Adrenal gland (tissue), 12 donors: ENCODE measurements around the gene KCP. TPM values are rescaled to one million over a fixed set of nuclear protein-coding genes. Genes with fewer than 3 reads are reported as not detected.

Experiments used
- DNase-seq, 7 donors: peaks; one replicate each; pipeline ENCODE4 v3.0.0-alpha.2; 2019 to 2020
- H3K27ac ChIP-seq, 5 donors: fragments of 200-600 bp; sonication (generic) in 4 of 5; 1 replicate in 3 of 5; 2 replicates in 2 of 5; pipeline versions ENCODE4 v1.5.1 to v1.8.0; 2016 to 2020; ENCODE audit warnings: mild to moderate bottlenecking in 1 of 5
- H3K27me3 ChIP-seq: fragments of 200-600 bp; 2 replicates; pipeline ENCODE4 v1.8.0; 2021
- H3K36me3 ChIP-seq, 2 donors: fragments of 200-600 bp; replicated peaks in 1 of 2; 1 replicate in 1 of 2; 2 replicates in 1 of 2; pipeline versions ENCODE4 v1.5.1 to v1.8.0; 2018 to 2022
- H3K4me1 ChIP-seq, 2 donors: fragments of 200-600 bp; replicated peaks in 1 of 2; 1 replicate in 1 of 2; 2 replicates in 1 of 2; pipeline versions ENCODE4 v1.5.1 to v1.8.0; 2018 to 2021
- H3K4me3 ChIP-seq, 4 donors: fragments of 200-600 bp; sonication (generic) in 3 of 4; one replicate each; pipeline ENCODE4 v1.5.1; 2016 to 2018
- H3K9me3 ChIP-seq, 3 donors: fragments of 200-600 bp; sonication (generic) in 1 of 3; replicated peaks in 1 of 3; 1 replicate in 2 of 3; 2 replicates in 1 of 3; pipeline versions ENCODE4 v1.5.1 to v1.8.0; 2016 to 2021
- POLR2A ChIP-seq, 2 donors: fragments of 450-650 bp; IDR thresholded peaks; one replicate each; pipeline ENCODE4 v1.6.1; 2017; ENCODE audit warnings: antibody characterized with exemption in 2 of 2, mild to moderate bottlenecking in 2 of 2, moderate library complexity in 1 of 2
- WGBS, 4 donors: extraction: QIAGEN DNeasy Blood & Tissue Kit in 2 of 4; methylation state at CpG; one replicate each; pipeline versions ENCODE4 v1.1.5 to v1.1.7; 2013 to 2017; 5-methylcytosine and 5-hydroxymethylcytosine counted together
- intact Hi-C, 2 donors: fragments of 100-400 bp; cut with DNase I; formaldehyde crosslinking; loops; one replicate each; pipeline versions ENCODE4 v1.14.1 to v1.15.0; 2022 to 2023
- polyA plus RNA-seq, 3 donors: library from polyadenylated mRNA; stranded (reverse); fragments of 200-250 nt in 2 of 3; fragments of 350-450 nt in 1 of 3; fragmentation: Illumina TruSeq in 1 of 3; extraction: RNeasy Lipid Tissue Mini Kit (QIAGEN cat#74804) in 1 of 3; gene quantifications; one replicate each; pipeline ENCODE4 v1.2.3, GENCODE V29; 2013 to 2014
- total RNA-seq, 9 donors: library from RNA; depleted of rRNA in 4 of 9; stranded (reverse); fragments of >200 nt in 4 of 9; fragments of 120-200 nt in 1 of 9; fragmentation: NEBNext Ultra II Directional in 1 of 9; extraction: Animal tissue kit (Norgen Biotek cat#: 25700) in 1 of 9; gene quantifications; one replicate each; pipeline versions ENCODE4 v1.1.0 to v1.2.4, GENCODE V29; 2013 to 2023
- TF ChIP-seq, protein P1 (sequence below), 6 experiments: fragments of 450-650 bp in 4 of 6; fragments of 200-600 bp in 2 of 6; sonication (generic) in 1 of 6; IDR thresholded peaks; 1 replicate in 5 of 6; 2 replicates in 1 of 6; pipeline versions ENCODE4 v1.5.1 to v1.8.0; 2016 to 2021; ENCODE audit warnings: antibody characterized with exemption in 6 of 6, mild to moderate bottlenecking in 2 of 6, moderate library complexity in 1 of 6
- donor health status: healthy with polysubstance abuse.
- donor health status: Bipolar disorder and iron deficiency.
- donor health status: DM: yes; HTN: yes; CAD: no.
- donor health status: DM: no; HTN: no; CAD: no.
- donor health status: DM: no; HTN: no; CAD: no.
- donor health status: DM: yes; HTN: yes; CAD: no.

The KCP gene
- total and polyA plus RNA-seq, 12 donors, result 0.11 to 8.0 (median 0.37) TPM; not detected in 3

DNA sequence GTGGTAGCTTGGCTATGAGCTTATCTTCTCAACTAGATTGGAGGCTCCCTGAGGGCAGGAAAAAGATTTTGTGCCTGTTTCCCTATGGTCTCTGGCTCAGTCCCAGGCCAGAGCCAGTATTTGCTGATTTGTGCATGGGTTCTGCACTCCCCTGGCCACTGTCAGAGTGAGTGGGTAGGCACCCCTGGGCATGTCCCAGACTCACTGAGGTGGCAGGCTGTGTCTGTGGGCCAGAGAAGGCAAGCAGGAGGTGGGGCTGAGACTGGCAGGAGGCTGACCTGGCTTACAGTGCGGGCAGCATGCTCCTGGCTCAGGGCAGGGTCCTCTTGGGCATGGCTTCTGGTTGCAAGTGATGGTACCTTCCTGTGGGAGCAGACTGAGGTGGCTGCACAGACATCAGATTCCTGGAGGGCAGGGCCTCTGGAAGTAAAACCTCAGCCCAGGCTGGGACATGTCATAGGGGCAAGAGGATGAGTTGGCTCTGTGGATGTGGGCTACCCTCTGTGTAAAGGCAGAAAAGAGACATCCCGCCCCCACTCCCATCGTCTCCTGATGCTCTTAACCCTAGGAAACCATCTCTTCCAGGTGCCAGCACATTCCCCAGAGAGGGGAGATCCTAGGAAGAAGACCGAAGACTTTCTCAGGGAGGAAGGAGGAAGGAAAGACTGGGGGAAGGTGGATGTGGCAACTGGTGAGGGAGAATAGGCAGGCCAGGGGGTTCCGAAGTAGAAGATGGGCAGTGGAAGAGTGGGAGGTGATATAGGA is 4.3 kb downstream of the KCP start:
- TF ChIP-seq POLR2A (IDR thresholded peaks at IDR 0.05), result no peak
- TF ChIP-seq, protein P1, sequence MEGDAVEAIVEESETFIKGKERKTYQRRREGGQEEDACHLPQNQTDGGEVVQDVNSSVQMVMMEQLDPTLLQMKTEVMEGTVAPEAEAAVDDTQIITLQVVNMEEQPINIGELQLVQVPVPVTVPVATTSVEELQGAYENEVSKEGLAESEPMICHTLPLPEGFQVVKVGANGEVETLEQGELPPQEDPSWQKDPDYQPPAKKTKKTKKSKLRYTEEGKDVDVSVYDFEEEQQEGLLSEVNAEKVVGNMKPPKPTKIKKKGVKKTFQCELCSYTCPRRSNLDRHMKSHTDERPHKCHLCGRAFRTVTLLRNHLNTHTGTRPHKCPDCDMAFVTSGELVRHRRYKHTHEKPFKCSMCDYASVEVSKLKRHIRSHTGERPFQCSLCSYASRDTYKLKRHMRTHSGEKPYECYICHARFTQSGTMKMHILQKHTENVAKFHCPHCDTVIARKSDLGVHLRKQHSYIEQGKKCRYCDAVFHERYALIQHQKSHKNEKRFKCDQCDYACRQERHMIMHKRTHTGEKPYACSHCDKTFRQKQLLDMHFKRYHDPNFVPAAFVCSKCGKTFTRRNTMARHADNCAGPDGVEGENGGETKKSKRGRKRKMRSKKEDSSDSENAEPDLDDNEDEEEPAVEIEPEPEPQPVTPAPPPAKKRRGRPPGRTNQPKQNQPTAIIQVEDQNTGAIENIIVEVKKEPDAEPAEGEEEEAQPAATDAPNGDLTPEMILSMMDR (IDR thresholded peaks at IDR 0.05), result no peak
- peaks cover 12% of the 10 kb centered on the region for H3K27me3 ChIP-seq
- no peaks in the 10 kb centered on the region for H3K4me1 ChIP-seq
- H3K9me3 ChIP-seq, result no peaks in the 10 kb centered on the region
- H3K27ac ChIP-seq, result no peak overlapping the region
- DNase-seq, result no peak
- intact Hi-C loops, result loop anchor here (2.0 to 5.0 kb wide), 2 partner anchors 185 to 191 kb away; no protein-coding TSS in a partner anchor
- no peaks in the 10 kb centered on the region for H3K36me3 ChIP-seq
- no peak overlapping the region for H3K4me3 ChIP-seq
- 76 to 86% (median 76%) methylated on average over 4 to 5 of the region's 5 CpGs for WGBS, 4 donors

DNA sequence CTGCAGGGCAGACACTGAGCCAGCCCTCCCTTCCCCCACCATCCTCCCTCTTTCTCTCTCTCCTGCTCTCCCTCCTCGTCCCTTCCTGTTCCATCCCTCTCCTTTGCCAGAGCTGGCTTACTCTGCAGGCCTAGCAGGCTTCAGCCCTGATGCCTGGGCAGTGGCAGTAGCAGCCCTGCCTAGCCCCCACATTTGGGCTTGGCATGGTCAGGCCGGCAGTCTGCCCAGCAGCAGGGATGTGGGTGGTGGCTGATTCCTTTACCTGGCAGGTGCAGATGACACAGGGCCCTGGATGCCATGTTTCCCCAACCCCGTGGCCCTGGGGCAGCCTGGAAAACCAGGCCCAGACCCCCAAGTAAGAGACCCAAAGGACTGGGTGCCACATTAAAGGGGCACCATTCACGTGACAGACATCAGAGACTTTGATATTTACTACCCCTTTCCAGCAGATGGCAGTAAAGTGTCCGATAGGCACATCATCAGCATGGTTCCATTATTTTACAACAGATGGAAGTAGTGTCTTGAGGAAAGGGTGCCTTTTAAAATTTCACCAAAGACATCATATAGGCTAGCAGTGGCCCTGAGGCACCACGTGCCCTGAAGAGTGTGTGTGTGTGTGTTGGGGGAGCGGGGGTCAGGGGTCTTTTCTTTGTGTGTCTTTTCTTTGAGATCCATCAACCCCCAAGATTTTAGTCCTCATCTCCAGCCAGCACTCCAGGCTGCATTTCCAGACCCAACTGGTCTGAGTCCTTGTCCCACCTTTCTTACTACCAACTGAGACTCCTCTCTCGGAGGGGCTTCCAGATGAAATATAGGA is 5.9 kb downstream of the KCP start:
- Histone ChIP-seq H3K4me1 (no peaks in the 10 kb centered on the region), H3K9me3 (peaks cover 0 to 7% (median 0%) of the 10 kb centered on the region in 3 donors), H3K36me3 (no peaks in the 10 kb centered on the region), H3K27me3 (peaks cover 4% of the 10 kb centered on the region), H3K4me3 (no peak overlapping the region), H3K27ac (no peak overlapping the region)
- DNase-seq, result no peak
- TF ChIP-seq, protein P1 (IDR thresholded peaks at IDR 0.05), result peak; percentile 51 to 77 (median 66)
- TF ChIP-seq POLR2A (IDR thresholded peaks at IDR 0.05), result no peak
- 30 to 37% (median 33%) methylated on average over 8 of the region's 8 CpGs for WGBS, 4 donors
- intact Hi-C loops, result loop anchor here in 1 of 2 donors (5.0 kb wide), 1 partner anchor 193 kb away; no protein-coding TSS in a partner anchor

DNA sequence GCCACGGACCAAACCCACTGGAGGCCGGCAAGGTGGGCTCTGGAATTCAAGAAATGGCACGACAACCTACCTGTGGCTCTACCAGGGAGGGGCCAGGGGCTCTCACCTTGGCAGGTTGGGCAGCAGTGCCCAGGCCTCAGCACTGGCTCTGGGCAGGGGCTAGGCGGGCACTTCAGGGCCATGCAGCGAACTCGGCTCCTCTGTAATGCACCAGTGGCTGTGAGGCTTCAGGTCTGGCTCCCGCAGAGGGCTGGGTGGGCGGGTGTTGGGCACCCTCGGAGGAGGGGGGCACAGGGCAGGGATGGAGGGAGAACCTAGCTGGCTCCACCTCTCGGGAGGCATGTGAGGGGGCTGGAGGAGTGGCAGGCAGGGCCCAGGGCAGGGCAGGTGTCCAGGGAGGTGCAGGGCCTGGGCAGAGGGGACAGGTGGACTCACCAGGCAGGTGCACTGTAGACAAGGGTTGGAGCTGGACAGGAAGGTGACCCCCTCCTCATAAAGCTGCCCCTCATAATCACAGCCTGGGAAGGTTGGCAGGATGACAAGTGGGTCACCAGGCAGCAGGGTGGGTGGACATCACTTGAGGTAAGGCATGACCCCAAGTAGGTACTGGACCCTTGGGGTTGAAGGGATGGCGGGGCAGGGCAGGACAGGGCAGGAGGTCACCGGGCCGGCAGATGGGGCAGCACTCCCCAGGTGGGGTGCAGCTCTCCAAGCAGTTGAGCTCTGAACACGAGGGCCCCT is 6.7 kb downstream of the KCP start:
- H3K27ac ChIP-seq, result no peak overlapping the region
- intact Hi-C loops, result no loop called here
- no peaks in the 10 kb centered on the region for H3K4me1 ChIP-seq
- H3K9me3 ChIP-seq, result peaks cover 0 to 14% (median 0%) of the 10 kb centered on the region in 3 donors
- 67 to 78% (median 74%) methylated on average over 7 to 14 of the region's 14 CpGs for WGBS, 4 donors
- H3K36me3 ChIP-seq, result no peaks in the 10 kb centered on the region
- no peak for TF ChIP-seq POLR2A (IDR thresholded peaks at IDR 0.05)
- TF ChIP-seq, protein P1 (IDR thresholded peaks at IDR 0.05), result no peak
- no peak overlapping the region for H3K4me3 ChIP-seq
- H3K27me3 ChIP-seq, result peaks cover 4% of the 10 kb centered on the region
- DNase-seq, result no peak
